ENCODE data around the gene THOC7.

The THOC7 gene

DNA sequence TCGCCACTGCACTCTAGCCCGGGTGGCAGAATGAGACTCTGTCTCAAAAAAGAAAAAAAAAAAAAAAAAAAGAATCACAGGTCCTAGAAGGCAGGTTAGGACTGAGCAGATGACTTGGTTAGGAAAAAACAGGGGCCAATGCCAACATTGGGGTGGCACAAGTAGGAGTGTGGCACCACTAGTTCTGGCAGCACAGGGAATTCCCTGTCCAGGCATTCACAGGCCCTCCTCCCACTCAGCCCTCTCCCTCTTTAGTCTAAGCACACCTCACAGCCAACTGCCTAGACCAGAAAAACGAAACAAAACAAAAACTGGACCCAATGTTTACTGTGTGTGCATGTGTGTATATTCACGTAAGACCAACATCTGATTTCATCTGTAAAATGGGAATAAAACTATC is 10.5 kb downstream of the THOC7 start:
- H3K4me3 ChIP-seq (ENCODE audit: low read depth, low read length) = no peak overlapping the region

GRCh38 chr3:63851287-63851686 is 12.3 kb downstream of the THOC7 start:
- no peak for TF ChIP-seq CTCF (IDR thresholded peaks at IDR 0.05; ENCODE audit: low read depth, low read length, missing control alignments)
- H3K4me3 ChIP-seq (ENCODE audit: low read depth, low read length) = no peak overlapping the region
- DNase-seq (ENCODE audit: low read depth) = no peak
- in situ Hi-C loops (cut with HindIII; ENCODE audit: low sequenced_read_pairs) = no loop called here

More for the DNA sequence above, 10.5 kb downstream of the THOC7 start:
- in situ Hi-C loops (cut with HindIII; ENCODE audit: low sequenced_read_pairs) = no loop called here
- TF ChIP-seq CTCF (IDR thresholded peaks at IDR 0.05; ENCODE audit: low read depth, low read length, missing control alignments) = no peak
- no peak for DNase-seq (ENCODE audit: low read depth)

- DNase-seq (ENCODE audit: low read depth) = no peak
- no peak overlapping the region for H3K4me3 ChIP-seq (ENCODE audit: low read depth, low read length)
- no peak for TF ChIP-seq CTCF (IDR thresholded peaks at IDR 0.05; ENCODE audit: low read depth, low read length, missing control alignments)
- in situ Hi-C loops (cut with HindIII; ENCODE audit: low sequenced_read_pairs) = no loop called here
These were observed 14.4 kb downstream of the THOC7 start for GRCh38 chr3:63849175-63849574.

- in situ Hi-C loops (cut with HindIII; ENCODE audit: low sequenced_read_pairs) = no loop called here
- DNase-seq (ENCODE audit: low read depth) = no peak
- H3K4me3 ChIP-seq (ENCODE audit: low read depth, low read length) = no peak overlapping the region
- TF ChIP-seq CTCF (IDR thresholded peaks at IDR 0.05; ENCODE audit: low read depth, low read length, missing control alignments) = no peak
These were observed 15.7 kb downstream of the THOC7 start for GRCh38 chr3:63847718-63848450.

GRCh38 chr3:63845215-63845614 is 18.4 kb downstream of the THOC7 start:
- no peak overlapping the region for H3K4me3 ChIP-seq (ENCODE audit: low read depth, low read length)
- no peak for DNase-seq (ENCODE audit: low read depth)
- no peak for TF ChIP-seq CTCF (IDR thresholded peaks at IDR 0.05; ENCODE audit: low read depth, low read length, missing control alignments)
- in situ Hi-C loops (cut with HindIII; ENCODE audit: low sequenced_read_pairs) = no loop called here

DNA sequence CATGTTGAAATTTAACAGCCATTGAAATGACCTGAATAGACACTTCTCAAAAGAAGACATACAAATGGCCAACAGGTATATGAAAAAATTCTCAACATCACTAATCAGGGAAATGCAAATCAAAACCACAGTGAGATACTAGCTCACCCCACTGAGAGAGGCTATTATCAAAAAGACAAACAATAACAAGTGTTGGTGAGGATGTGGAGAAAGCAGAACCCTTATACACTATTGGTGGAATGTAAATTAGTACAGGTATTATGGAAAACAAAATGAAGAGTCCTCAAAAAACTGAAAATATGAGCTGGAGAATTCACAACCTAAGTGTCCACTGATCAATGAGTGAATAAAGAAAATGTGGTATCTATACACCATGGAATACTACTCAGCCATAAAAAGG is 21.5 kb downstream of the THOC7 start:
- DNase-seq (ENCODE audit: low read depth) = no peak
- no peak overlapping the region for H3K4me3 ChIP-seq (ENCODE audit: low read depth, low read length)
- no peak for TF ChIP-seq CTCF (IDR thresholded peaks at IDR 0.05; ENCODE audit: low read depth, low read length, missing control alignments)
- in situ Hi-C loops (cut with HindIII; ENCODE audit: low sequenced_read_pairs) = no loop called here

All from astrocyte of the cerebellum (primary cell).